Measurements from ENCODE around the gene GJD3.

GRCh38 chr17:40407460-40407859 is 42.9 kb upstream of the GJD3 start:
- TF ChIP-seq CTCF (conservative IDR thresholded peaks at IDR 0.05; ENCODE audit: low read depth in 2 of 2) (no peak), POLR2AphosphoS5 (IDR thresholded peaks at IDR 0.05; ENCODE audit: low read depth) (no peak), EZH2 (IDR thresholded peaks at IDR 0.05; ENCODE audit: low read depth, unreplicated experiment) (no peak), EZH2phosphoT487 (IDR thresholded peaks at IDR 0.05; ENCODE audit: unreplicated experiment) (no peak), REST (IDR thresholded peaks at IDR 0.05; ENCODE audit: unreplicated experiment) (no peak), ETS1 (IDR thresholded peaks at IDR 0.05) (no peak), JUNB (IDR thresholded peaks at IDR 0.05; ENCODE audit: unreplicated experiment) (no peak), NANOG (IDR thresholded peaks at IDR 0.05; ENCODE audit: borderline replicate concordance) (no peak), CREB1 (CRISPR knock-in tag; IDR thresholded peaks at IDR 0.05; ENCODE audit: low read depth) (no peak), STAT1 (IDR thresholded peaks at IDR 0.05; ENCODE audit: unreplicated experiment) (no peak), ZNF114 (CRISPR knock-in tag; IDR thresholded peaks at IDR 0.05) (no peak)

Data from GM23338 (cell line).